KOPT-K1 (cell line): Measurements from ENCODE around the gene CCDC74A.
"Not testable (repeated sequence)": the region's sequence is repeated elsewhere in the genome, so short reads cannot be mapped to it uniquely, and the experiment has no call there.

Experiments
- H3K27ac ChIP-seq: fragments of 200-600 bp; sonication (generic); 2 replicates; pipeline ENCODE4 v1.5.1; 2016; ENCODE audit warnings: antibody characterized with exemption, mild to moderate bottlenecking, low read depth, low read length; ENCODE audit not compliant: poor library complexity, severe bottlenecking
- H3K36me3 ChIP-seq: fragments of 200-600 bp; sonication (generic); 2 replicates; pipeline ENCODE4 v1.5.1; 2017; ENCODE audit warnings: antibody characterized with exemption, mild to moderate bottlenecking, low read length, moderate library complexity; ENCODE audit not compliant: insufficient read depth
- H3K9me3 ChIP-seq: fragments of 200-600 bp; sonication (generic); 2 replicates; pipeline ENCODE4 v1.5.1; 2017; ENCODE audit warnings: antibody characterized with exemption, low read length, mild to moderate bottlenecking; ENCODE audit not compliant: insufficient read depth, poor library complexity, severe bottlenecking

Gene CCDC74A

GRCh38 chr2:131517106-131517831 is 10.4 kb upstream of the CCDC74A start:
- Histone ChIP-seq H3K9me3 (no peaks in the 10 kb centered on the region), H3K36me3 (peaks cover 65% of the 10 kb centered on the region), H3K27ac (no peak overlapping the region)

- H3K36me3 ChIP-seq, result peaks cover 60% of the 10 kb centered on the region
- not testable (repeated sequence) for H3K27ac ChIP-seq, H3K9me3 ChIP-seq
Observed at GRCh38 chr2:131517856-131518255, 9.8 kb upstream of the CCDC74A start.

GRCh38 chr2:131518531-131518930 is 9.2 kb upstream of the CCDC74A start:
- H3K36me3 ChIP-seq, result peaks cover 55% of the 10 kb centered on the region
- not testable (repeated sequence) for H3K27ac ChIP-seq, H3K9me3 ChIP-seq

GRCh38 chr2:131519466-131519865 is 8.2 kb upstream of the CCDC74A start:
- H3K36me3 ChIP-seq, result peaks cover 48% of the 10 kb centered on the region
- no peak overlapping the region for H3K27ac ChIP-seq

GRCh38 chr2:131519871-131520470 is 7.7 kb upstream of the CCDC74A start:
- peaks cover 48% of the 10 kb centered on the region for H3K36me3 ChIP-seq
- not testable (repeated sequence) for H3K27ac ChIP-seq, H3K9me3 ChIP-seq

More at GRCh38 chr2:131519466-131519865, 8.2 kb upstream of the CCDC74A start:
- H3K9me3 ChIP-seq, result no peaks in the 10 kb centered on the region

- H3K27ac ChIP-seq, result no peak overlapping the region
- H3K36me3 ChIP-seq, result peaks cover 48% of the 10 kb centered on the region
- no peaks in the 10 kb centered on the region for H3K9me3 ChIP-seq
Observed at GRCh38 chr2:131520526-131520925, 7.2 kb upstream of the CCDC74A start.

- H3K36me3 ChIP-seq, result peaks cover 40% of the 10 kb centered on the region
- not testable (repeated sequence) for H3K27ac ChIP-seq, H3K9me3 ChIP-seq
Observed at GRCh38 chr2:131521524-131521923, 6.2 kb upstream of the CCDC74A start.

GRCh38 chr2:131521961-131522781 is 5.5 kb upstream of the CCDC74A start:
- Histone ChIP-seq H3K27ac (no peak overlapping the region), H3K9me3 (no peaks in the 10 kb centered on the region), H3K36me3 (peaks cover 34% of the 10 kb centered on the region)

- H3K27ac ChIP-seq, H3K9me3 ChIP-seq: not testable (repeated sequence)
- peaks cover 14% of the 10 kb centered on the region; the same call in 1 of the 2 replicates for H3K36me3 ChIP-seq
Observed at GRCh38 chr2:131525256-131525655, 2.4 kb upstream of the CCDC74A start.

- H3K36me3 ChIP-seq, H3K27ac ChIP-seq, H3K9me3 ChIP-seq: not testable (repeated sequence)
Observed at GRCh38 chr2:131528981-131529863, 1.5 kb downstream of the CCDC74A start.

- H3K27ac ChIP-seq, H3K9me3 ChIP-seq, H3K36me3 ChIP-seq: not testable (repeated sequence)
Observed at GRCh38 chr2:131529864-131530445, 2.3 kb downstream of the CCDC74A start.

GRCh38 chr2:131530626-131531344 is 3.1 kb downstream of the CCDC74A start:
- not testable (repeated sequence) for H3K9me3 ChIP-seq, H3K36me3 ChIP-seq, H3K27ac ChIP-seq

- not testable (repeated sequence) for H3K9me3 ChIP-seq, H3K27ac ChIP-seq, H3K36me3 ChIP-seq
Observed at GRCh38 chr2:131531547-131532185, 4.0 kb downstream of the CCDC74A start.
